A549 (cell line): ENCODE measurements around the gene SAPCD2.

ENCODE experiments used
- CTCF ChIP-seq: fragments of >200 bp; sonication (Bioruptor Twin); formaldehyde crosslinking; IDR thresholded peaks from 3 replicates; pipeline ENCODE4 v1.5.1; 2016
- HDAC2 ChIP-seq: fragments of 200-600 bp; sonication (generic); IDR thresholded peaks from 2 replicates; pipeline ENCODE4 v1.6.1; 2016
- JUN ChIP-seq, 2 experiments: fragments of >200 bp; sonication (Bioruptor Twin); formaldehyde crosslinking; IDR thresholded peaks; 2 replicates in 1 of 2; 3 replicates in 1 of 2; pipeline ENCODE4 v1.6.1; 2016 to 2017

GRCh38 chr9:137035507-137035834 lies 34.9 kb downstream of the SAPCD2 start:
- peak; percentile 38 for TF ChIP-seq CTCF
- TF ChIP-seq HDAC2 = no peak
- no peak for TF ChIP-seq JUN (IDR thresholded peaks at IDR 0.05)
